GM12892 (cell line): ENCODE measurements around the gene TMEM184B.

Experiments
- POLR2A ChIP-seq: IDR thresholded peaks from 2 replicates; pipeline ENCODE4 v1.6.1; 2011; ENCODE audit warnings: low read depth, low read length, control low read depth
- POLR2AphosphoS5 ChIP-seq: IDR thresholded peaks from 2 replicates; pipeline ENCODE4 v1.6.1; 2011; ENCODE audit warnings: low read depth, low read length, control low read depth
- TAF1 ChIP-seq: IDR thresholded peaks from 2 replicates; pipeline ENCODE4 v1.6.1; 2011; ENCODE audit warnings: low read depth, mild to moderate bottlenecking, control low read depth, low read length, borderline replicate concordance

DNA sequence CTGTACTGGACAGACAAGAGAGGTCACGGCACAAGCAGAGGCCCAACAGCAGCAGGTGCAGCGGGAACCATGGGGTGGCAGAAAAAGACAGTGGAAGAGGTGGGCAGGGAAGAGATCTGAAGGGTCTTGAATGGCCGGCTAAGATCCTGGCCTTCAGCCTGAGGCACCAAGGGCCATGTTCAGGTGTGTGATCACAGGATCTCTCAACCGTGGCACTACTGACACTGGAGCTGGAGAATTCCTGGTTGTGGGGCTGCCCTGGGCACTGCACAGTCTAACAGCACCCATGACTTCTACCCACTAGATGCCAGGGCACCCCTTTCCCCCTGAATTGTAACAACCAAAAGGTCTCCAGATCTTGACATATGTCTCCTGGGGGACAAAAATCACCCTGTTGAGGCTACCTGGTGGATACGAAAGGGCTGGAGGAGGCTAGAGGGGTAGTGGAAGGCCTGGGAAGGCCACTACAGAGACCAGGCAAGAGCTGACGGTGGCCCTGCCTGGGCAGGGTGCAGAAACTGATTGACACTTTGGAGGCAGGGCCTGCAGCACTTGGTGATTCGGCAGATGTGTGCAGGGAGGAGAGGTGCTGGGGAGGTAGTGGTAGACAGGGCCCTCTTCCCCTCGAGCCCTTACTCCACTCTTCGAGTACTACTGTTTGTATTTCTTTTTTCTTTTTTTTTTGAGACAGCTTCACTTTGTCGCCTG lies 36.1 kb upstream of the TMEM184B start:
- no peak for TF ChIP-seq POLR2A
- TF ChIP-seq POLR2AphosphoS5: no peak
- TF ChIP-seq TAF1: no peak
